Keratinocyte (primary cell): ENCODE data around the gene BCL2L12. TPM values are rescaled to one million over a fixed set of nuclear protein-coding genes. Genes with fewer than 3 reads are reported as not detected.

ENCODE experiments used
- DNase-seq: peaks from one replicate; pipeline ENCODE4 v3.0.0-alpha.2; 2011; ENCODE audit warnings: low read depth, missing footprints, low spot score
- FAIRE-seq: peaks from 2 replicates; lab custom pipeline; 2011; peaks lifted over from hg19 to GRCh38; lab: Jason Lieb, UNC
- H2AFZ ChIP-seq: 2 replicates; pipeline ENCODE4 v1.6.0; 2012; ENCODE audit warnings: low read length, control low read depth, inconsistent platforms; ENCODE audit not compliant: control insufficient read depth
- H3K27ac ChIP-seq: 2 replicates; pipeline ENCODE4 v1.5.1; 2011; ENCODE audit warnings: low read length; ENCODE audit not compliant: control insufficient read depth, insufficient read depth
- H3K27me3 ChIP-seq: 3 replicates; pipeline ENCODE4 v1.6.0; 2011; ENCODE audit warnings: low read length; ENCODE audit not compliant: control insufficient read depth, insufficient read depth; ENCODE audit errors: extremely low read depth
- H3K36me3 ChIP-seq, 2 experiments: 2 replicates in 1 of 2; 3 replicates in 1 of 2; pipeline ENCODE4 v1.5.1; 2011; ENCODE audit warnings: low read length in 2 of 2, mild to moderate bottlenecking in 1 of 2; ENCODE audit not compliant: control insufficient read depth in 2 of 2, insufficient read depth in 2 of 2; ENCODE audit errors: extremely low read depth in 1 of 2
- H3K4me1 ChIP-seq: 3 replicates; pipeline ENCODE4 v1.5.1; 2011; ENCODE audit warnings: low read length; ENCODE audit not compliant: control insufficient read depth, insufficient read depth; ENCODE audit errors: extremely low read depth
- H3K4me2 ChIP-seq: 3 replicates; pipeline ENCODE4 v1.6.0; 2011; ENCODE audit warnings: low read depth, low read length; ENCODE audit not compliant: control insufficient read depth, insufficient read depth; ENCODE audit errors: extremely low read depth
- H3K4me3 ChIP-seq, 3 experiments: fragments of 200-600 bp in 1 of 3; sonication (generic) in 1 of 3; 2 replicates in 2 of 3; 3 replicates in 1 of 3; pipeline ENCODE4 v1.5.1; 2011 to 2016; ENCODE audit warnings: low read length in 3 of 3, mild to moderate bottlenecking in 3 of 3, control low read depth in 2 of 3, inconsistent platforms in 1 of 3, low read depth in 1 of 3, mixed read lengths in 1 of 3, mixed run types in 1 of 3, moderate library complexity in 1 of 3; ENCODE audit not compliant: control insufficient read depth in 2 of 3, insufficient read depth in 2 of 3; ENCODE audit errors: extremely low read depth in 1 of 3
- H3K79me2 ChIP-seq: 2 replicates; pipeline ENCODE4 v1.6.0; 2012; ENCODE audit warnings: low read length; ENCODE audit not compliant: control insufficient read depth, insufficient read depth
- H3K9ac ChIP-seq: 3 replicates; pipeline ENCODE4 v1.6.0; 2011; ENCODE audit warnings: low read length; ENCODE audit not compliant: control insufficient read depth, insufficient read depth; ENCODE audit errors: extremely low read depth
- H3K9me1 ChIP-seq: 3 replicates; pipeline ENCODE4 v1.6.0; 2011; ENCODE audit warnings: low read length; ENCODE audit not compliant: control insufficient read depth, insufficient read depth; ENCODE audit errors: extremely low read depth
- H3K9me3 ChIP-seq: 2 replicates; pipeline ENCODE4 v1.5.1; 2012; ENCODE audit warnings: low read depth, low read length; ENCODE audit not compliant: control insufficient read depth
- H4K20me1 ChIP-seq: 3 replicates; pipeline ENCODE4 v1.6.0; 2011; ENCODE audit warnings: low read length; ENCODE audit not compliant: control insufficient read depth, insufficient read depth; ENCODE audit errors: extremely low read depth
- CTCF ChIP-seq, 3 experiments: IDR thresholded peaks in 1 of 3; conservative IDR thresholded peaks in 1 of 3; optimal IDR thresholded peaks in 1 of 3; 2 replicates in 2 of 3; 3 replicates in 1 of 3; pipeline versions ENCODE3 to v1.5.1; 2011; ENCODE audit warnings: low read length in 3 of 3, mild to moderate bottlenecking in 3 of 3, moderate library complexity in 2 of 3, control low read depth in 1 of 3, inconsistent platforms in 1 of 3; ENCODE audit not compliant: insufficient read depth in 2 of 3; ENCODE audit errors: extremely low read depth in 1 of 3
- EZH2 ChIP-seq: IDR thresholded peaks from one replicate; pipeline ENCODE4 v1.6.1; 2012; ENCODE audit warnings: inconsistent platforms, mild to moderate bottlenecking, low read length, moderate library complexity
- dilution Hi-C: fragments of 300-500 bp; cut with MboI; formaldehyde crosslinking; loops from one replicate; pipeline ENCODE4 v1.7.0; 2020; ENCODE audit warnings: low sequenced_read_pairs; ENCODE audit not compliant: extremely low pct_ligation_motif_present
- polyA plus RNA-seq, 5 experiments: library from polyadenylated mRNA; depleted of rRNA in 3 of 5; stranded (reverse) in 3 of 5; stranded (forward) in 1 of 5; unstranded in 1 of 5; fragments of >200 nt; gene quantifications; 1 replicate in 1 of 5; 2 replicates in 3 of 5; 3 replicates in 1 of 5; pipeline versions ENCODE4 v1.2.1 to v1.2.3, GENCODE V29; 2011 to 2012; ENCODE audit warnings: missing spikeins in 2 of 5, low read depth in 1 of 5, low replicate concordance in 1 of 5

The BCL2L12 gene
- polyA plus RNA-seq, 1 donor (not counting 4 experiments of a cell fraction or from before 2014, with no cell fraction given), result 14.8 TPM

GRCh38 chr19:49657493-49658138, 8.1 kb upstream of the BCL2L12 start:
- dilution Hi-C loops, result no loop called here
- peaks cover 3% of the 10 kb centered on the region for H4K20me1 ChIP-seq

DNA sequence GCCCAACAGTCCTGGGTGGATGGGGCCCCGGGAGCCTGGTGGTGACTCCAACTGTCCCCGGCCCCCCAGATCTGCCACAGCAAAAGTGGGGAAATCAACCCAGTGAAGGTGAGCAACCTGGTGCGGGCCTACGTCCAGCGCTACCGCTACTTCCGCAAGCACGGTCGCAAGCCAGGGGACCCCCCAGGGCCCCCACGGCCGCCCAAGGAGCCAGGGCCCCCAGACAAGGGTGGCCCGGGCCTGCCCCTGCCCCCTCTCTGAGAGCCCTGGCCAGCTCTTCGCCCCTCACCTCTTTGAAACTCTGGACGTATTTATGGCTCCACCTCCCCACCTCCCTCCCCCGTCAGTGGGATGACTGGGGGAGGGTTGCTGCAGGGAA, 7.6 kb upstream of the BCL2L12 start:
- no peaks in the 10 kb centered on the region for H3K9me3 ChIP-seq
- peaks cover 1% of the 10 kb centered on the region for H3K4me1 ChIP-seq
- peaks cover 17% of the 10 kb centered on the region for H3K79me2 ChIP-seq
- dilution Hi-C loops, result no loop called here
- TF ChIP-seq CTCF (optimal IDR thresholded peaks at IDR 0.05 in 1 of 3, IDR thresholded peaks at IDR 0.05 in 1 of 3, conservative IDR thresholded peaks at IDR 0.05 in 1 of 3; ENCODE audit: extremely low read depth in 1 of 3, insufficient read depth in 2 of 3, low read length in 3 of 3), result no peak
- no peak for TF ChIP-seq EZH2
- H3K4me3 ChIP-seq, result no peak overlapping the region
- no peak overlapping the region for H2AFZ ChIP-seq
- H3K27me3 ChIP-seq, result no peaks in the 10 kb centered on the region
- no peak overlapping the region for H3K4me2 ChIP-seq
- no peak for FAIRE-seq
- peaks cover 4% of the 10 kb centered on the region for H4K20me1 ChIP-seq
- peaks cover 53 to 55% of the 10 kb centered on the region in 2 experiments for H3K36me3 ChIP-seq
- H3K9ac ChIP-seq, result no peak overlapping the region
- H3K9me1 ChIP-seq, result no peaks in the 10 kb centered on the region
- DNase-seq, result no peak
- H3K27ac ChIP-seq, result no peak overlapping the region

More at GRCh38 chr19:49657493-49658138, 8.1 kb upstream of the BCL2L12 start:
- Histone ChIP-seq H3K27me3 (no peaks in the 10 kb centered on the region), H3K4me1 (no peaks in the 10 kb centered on the region), H3K4me3 (no peak overlapping the region), H3K4me2 (no peak overlapping the region), H3K9me1 (no peaks in the 10 kb centered on the region), H2AFZ (no peak overlapping the region), H3K36me3 (peaks cover 54 to 56% of the 10 kb centered on the region in 2 experiments), H3K79me2 (peaks cover 16% of the 10 kb centered on the region), H3K9me3 (no peaks in the 10 kb centered on the region), H3K27ac (no peak overlapping the region), H3K9ac (no peak overlapping the region)
- TF ChIP-seq EZH2 (no peak), CTCF (optimal IDR thresholded peaks at IDR 0.05 in 1 of 3, IDR thresholded peaks at IDR 0.05 in 1 of 3, conservative IDR thresholded peaks at IDR 0.05 in 1 of 3; ENCODE audit: extremely low read depth in 1 of 3, insufficient read depth in 2 of 3, low read length in 3 of 3) (no peak)
- DNase-seq (no peak), FAIRE-seq (no peak)
